ENCODE measurements around the gene NKD1.

Gene NKD1

GRCh38 chr16:50655558-50656055 lies 107.4 kb downstream of the NKD1 start:
- DNase-seq: no peak
- Histone ChIP-seq H3K36me3 (ENCODE audit: control insufficient read depth in 4 of 4, insufficient read depth in 4 of 4, low read length in 3 of 4) (no peaks in the 10 kb centered on the region), H3K9me3 (ENCODE audit: control extremely low read depth in 1 of 5, control insufficient read depth in 4 of 5, insufficient read depth in 2 of 5, low read depth in 1 of 5, low read length in 4 of 5) (no peaks in the 10 kb centered on the region), H3K27ac (ENCODE audit: insufficient read depth in 1 of 2, low read depth in 1 of 2, low read length in 2 of 2, poor library complexity in 1 of 2, severe bottlenecking in 2 of 2) (no peak overlapping the region), H3K27me3 (replicated peaks in 2 of 5; ENCODE audit: control insufficient read depth in 4 of 5, insufficient read depth in 5 of 5, low read length in 4 of 5) (no peaks in the 10 kb centered on the region), H3K4me3 (ENCODE audit: control insufficient read depth in 1 of 7, extremely low read depth in 1 of 7, insufficient read depth in 4 of 7, low read depth in 2 of 7, low read length in 6 of 7) (no peak overlapping the region), H3K4me1 (ENCODE audit: control extremely low read depth in 1 of 4, control insufficient read depth in 4 of 4, insufficient read depth in 4 of 4, low read length in 3 of 4) (peaks cover 0 to 6% (median 1%) of the 10 kb centered on the region in 4 experiments)
- 94% methylated on average over 3 of the region's 3 CpGs for WGBS (ENCODE audit: insufficient coverage)
- CTCF ChIA-PET: interaction anchor here (4.5 kb wide), 1 partner anchor 10 kb away, joined by 47 read pairs; no protein-coding TSS in a partner anchor
- POLR2A ChIA-PET: interaction anchor here (0.6 kb wide), 1 partner anchor 10 kb away, joined by 4 read pairs; no protein-coding TSS in a partner anchor

- Histone ChIP-seq H3K4me3 (ENCODE audit: control insufficient read depth in 1 of 7, extremely low read depth in 1 of 7, insufficient read depth in 4 of 7, low read depth in 2 of 7, low read length in 6 of 7) (no peak overlapping the region), H3K27ac (ENCODE audit: insufficient read depth in 1 of 2, low read depth in 1 of 2, low read length in 2 of 2, poor library complexity in 1 of 2, severe bottlenecking in 2 of 2) (no peak overlapping the region), H3K27me3 (replicated peaks in 2 of 5; ENCODE audit: control insufficient read depth in 4 of 5, insufficient read depth in 5 of 5, low read length in 4 of 5) (no peaks in the 10 kb centered on the region), H3K4me1 (ENCODE audit: control extremely low read depth in 1 of 4, control insufficient read depth in 4 of 4, insufficient read depth in 4 of 4, low read length in 3 of 4) (peaks cover 0 to 6% (median 1%) of the 10 kb centered on the region in 4 experiments), H3K36me3 (ENCODE audit: control insufficient read depth in 4 of 4, insufficient read depth in 4 of 4, low read length in 3 of 4) (no peaks in the 10 kb centered on the region), H3K9me3 (ENCODE audit: control extremely low read depth in 1 of 5, control insufficient read depth in 4 of 5, insufficient read depth in 2 of 5, low read depth in 1 of 5, low read length in 4 of 5) (no peaks in the 10 kb centered on the region)
- ChIA-PET POLR2A (interaction anchor here (0.6 kb wide), 1 partner anchor 100 kb away, joined by 4 read pairs; no protein-coding TSS in a partner anchor), CTCF (interaction anchor here (0.7 to 2.6 kb wide), 5 partner anchors 9 to 267 kb away, joined by 3 to 10 read pairs (median 5); no protein-coding TSS in a partner anchor)
- 89% methylated on average over 4 of the region's 5 CpGs for WGBS (ENCODE audit: insufficient coverage)
- DNase-seq: peak in 1 of 3 donors; percentile 18
Measured at GRCh38 chr16:50657241-50657640, 109.0 kb downstream of the NKD1 start.

GRCh38 chr16:50659806-50660205 lies 111.6 kb downstream of the NKD1 start:
- DNase-seq: no peak
- no peak overlapping the region for H3K4me3 ChIP-seq (ENCODE audit: control insufficient read depth in 1 of 7, extremely low read depth in 1 of 7, insufficient read depth in 4 of 7, low read depth in 2 of 7, low read length in 6 of 7)
- H3K36me3 ChIP-seq (ENCODE audit: control insufficient read depth in 4 of 4, insufficient read depth in 4 of 4, low read length in 3 of 4): no peaks in the 10 kb centered on the region
- H3K27ac ChIP-seq (ENCODE audit: insufficient read depth in 1 of 2, low read depth in 1 of 2, low read length in 2 of 2, poor library complexity in 1 of 2, severe bottlenecking in 2 of 2): no peak overlapping the region
- H3K9me3 ChIP-seq (ENCODE audit: control extremely low read depth in 1 of 5, control insufficient read depth in 4 of 5, insufficient read depth in 2 of 5, low read depth in 1 of 5, low read length in 4 of 5): no peaks in the 10 kb centered on the region
- ChIA-PET POLR2A (no interaction called here), CTCF (interaction anchor here (1.3 to 2.6 kb wide), 2 partner anchors 8 to 34 kb away, joined by 3 to 10 read pairs; no protein-coding TSS in a partner anchor)
- peaks cover 0 to 6% (median 3%) of the 10 kb centered on the region in 4 experiments for H3K4me1 ChIP-seq (ENCODE audit: control extremely low read depth in 1 of 4, control insufficient read depth in 4 of 4, insufficient read depth in 4 of 4, low read length in 3 of 4)
- no peaks in the 10 kb centered on the region for H3K27me3 ChIP-seq (replicated peaks in 2 of 5; ENCODE audit: control insufficient read depth in 4 of 5, insufficient read depth in 5 of 5, low read length in 4 of 5)
- WGBS (ENCODE audit: insufficient coverage): 82% methylated on average over 2 of the region's 5 CpGs

GRCh38 chr16:50662306-50662940 lies 114.2 kb downstream of the NKD1 start:
- DNase-seq: no peak
- Histone ChIP-seq H3K9me3 (ENCODE audit: control extremely low read depth in 1 of 5, control insufficient read depth in 4 of 5, insufficient read depth in 2 of 5, low read depth in 1 of 5, low read length in 4 of 5) (no peaks in the 10 kb centered on the region), H3K27ac (ENCODE audit: insufficient read depth in 1 of 2, low read depth in 1 of 2, low read length in 2 of 2, poor library complexity in 1 of 2, severe bottlenecking in 2 of 2) (no peak overlapping the region), H3K36me3 (ENCODE audit: control insufficient read depth in 4 of 4, insufficient read depth in 4 of 4, low read length in 3 of 4) (no peaks in the 10 kb centered on the region), H3K4me3 (ENCODE audit: control insufficient read depth in 1 of 7, extremely low read depth in 1 of 7, insufficient read depth in 4 of 7, low read depth in 2 of 7, low read length in 6 of 7) (no peak overlapping the region), H3K27me3 (replicated peaks in 2 of 5; ENCODE audit: control insufficient read depth in 4 of 5, insufficient read depth in 5 of 5, low read length in 4 of 5) (no peaks in the 10 kb centered on the region), H3K4me1 (ENCODE audit: control extremely low read depth in 1 of 4, control insufficient read depth in 4 of 4, insufficient read depth in 4 of 4, low read length in 3 of 4) (peaks cover 1 to 24% (median 20%) of the 10 kb centered on the region in 4 experiments)
- ChIA-PET POLR2A (no interaction called here), CTCF (interaction anchor here (1.3 to 15.9 kb wide), 6 partner anchors 9 to 453 kb away, joined by 3 to 224 read pairs (median 35); partner anchors contain the start of gene SNX20)
- 99% methylated on average over 9 of the region's 10 CpGs for WGBS (ENCODE audit: insufficient coverage)

GRCh38 chr16:50664270-50664669 lies 116.1 kb downstream of the NKD1 start:
- H3K9me3 ChIP-seq (ENCODE audit: control extremely low read depth in 1 of 5, control insufficient read depth in 4 of 5, insufficient read depth in 2 of 5, low read depth in 1 of 5, low read length in 4 of 5): no peaks in the 10 kb centered on the region
- H3K27me3 ChIP-seq (replicated peaks in 2 of 5; ENCODE audit: control insufficient read depth in 4 of 5, insufficient read depth in 5 of 5, low read length in 4 of 5): no peaks in the 10 kb centered on the region
- ChIA-PET CTCF (interaction anchor here (1.0 to 15.9 kb wide), 16 partner anchors 11 to 452 kb away, joined by 3 to 224 read pairs (median 4); partner anchors contain the start of gene SNX20), POLR2A (no interaction called here)
- peaks cover 8 to 43% (median 37%) of the 10 kb centered on the region in 4 experiments for H3K4me1 ChIP-seq (ENCODE audit: control extremely low read depth in 1 of 4, control insufficient read depth in 4 of 4, insufficient read depth in 4 of 4, low read length in 3 of 4)
- DNase-seq: peak in 1 of 3 donors; percentile 12
- no peak overlapping the region for H3K27ac ChIP-seq (ENCODE audit: insufficient read depth in 1 of 2, low read depth in 1 of 2, low read length in 2 of 2, poor library complexity in 1 of 2, severe bottlenecking in 2 of 2)
- no peak overlapping the region for H3K4me3 ChIP-seq (ENCODE audit: control insufficient read depth in 1 of 7, extremely low read depth in 1 of 7, insufficient read depth in 4 of 7, low read depth in 2 of 7, low read length in 6 of 7)
- WGBS (ENCODE audit: insufficient coverage): 91% methylated on average over 3 of the region's 5 CpGs
- peaks cover 0 to 8% (median 0%) of the 10 kb centered on the region in 4 experiments for H3K36me3 ChIP-seq (ENCODE audit: control insufficient read depth in 4 of 4, insufficient read depth in 4 of 4, low read length in 3 of 4)

GRCh38 chr16:50665128-50665878 lies 117.1 kb downstream of the NKD1 start:
- ChIA-PET CTCF (interaction anchor here (0.5 to 15.9 kb wide), 45 partner anchors 8 to 640 kb away, joined by 3 to 224 read pairs (median 4); partner anchors contain the start of genes CNEP1R1 and SNX20), POLR2A (interaction anchor here (0.6 kb wide), 1 partner anchor 52 kb away, joined by 3 read pairs; no protein-coding TSS in a partner anchor)
- peak overlapping the region; percentile 30 to 84 (median 72) for H3K4me3 ChIP-seq (ENCODE audit: control insufficient read depth in 1 of 7, extremely low read depth in 1 of 7, insufficient read depth in 4 of 7, low read depth in 2 of 7, low read length in 6 of 7)
- peak; percentile 71 to 86 (median 81) for DNase-seq
- H3K36me3 ChIP-seq (ENCODE audit: control insufficient read depth in 4 of 4, insufficient read depth in 4 of 4, low read length in 3 of 4): peaks cover 0 to 16% (median 3%) of the 10 kb centered on the region in 4 experiments
- 25% methylated on average over 22 of the region's 40 CpGs for WGBS (ENCODE audit: insufficient coverage)
- no peaks in the 10 kb centered on the region for H3K9me3 ChIP-seq (ENCODE audit: control extremely low read depth in 1 of 5, control insufficient read depth in 4 of 5, insufficient read depth in 2 of 5, low read depth in 1 of 5, low read length in 4 of 5)
- H3K27ac ChIP-seq (ENCODE audit: insufficient read depth in 1 of 2, low read depth in 1 of 2, low read length in 2 of 2, poor library complexity in 1 of 2, severe bottlenecking in 2 of 2): no peak overlapping the region
- no peaks in the 10 kb centered on the region for H3K27me3 ChIP-seq (replicated peaks in 2 of 5; ENCODE audit: control insufficient read depth in 4 of 5, insufficient read depth in 5 of 5, low read length in 4 of 5)
- peaks cover 8 to 50% (median 44%) of the 10 kb centered on the region in 4 experiments for H3K4me1 ChIP-seq (ENCODE audit: control extremely low read depth in 1 of 4, control insufficient read depth in 4 of 4, insufficient read depth in 4 of 4, low read length in 3 of 4)

Measured in common myeloid progenitor, CD34-positive (primary cell).